Stimulated activated CD4-positive, alpha-beta T cell treated with anti-CD3 and anti-CD28 coated beads, Interleukin-2, amount 100 ng/mL, for 48 hours (primary cell): Measurements from ENCODE around the gene POLR3E.

Experiments used
- DNase-seq, 2 donors: peaks; one replicate each; pipeline ENCODE4 v3.0.0-alpha.2; 2020

The POLR3E gene

GRCh38 chr16:22297114-22297870 lies at the start of gene POLR3E:
Gene POLR3E, plus strand, starts transcription at chr16:22297409. Its CDS starts 5,560 bp downstream, at chr16:22302969.
- peak; percentile 100 for DNase-seq

GRCh38 chr16:22250522-22250921 lies 46.7 kb upstream of the POLR3E start:
- DNase-seq: no peak

- no peak for DNase-seq
Measured at GRCh38 chr16:22252317-22252716, 44.9 kb upstream of the POLR3E start.

- DNase-seq: no peak
Measured at GRCh38 chr16:22253272-22253671, 43.9 kb upstream of the POLR3E start.

GRCh38 chr16:22255335-22255734 lies 41.9 kb upstream of the POLR3E start:
- DNase-seq: no peak

GRCh38 chr16:22257440-22257839 lies 39.8 kb upstream of the POLR3E start:
- DNase-seq: no peak

GRCh38 chr16:22260490-22260889 lies 36.7 kb upstream of the POLR3E start:
- DNase-seq: no peak

- no peak for DNase-seq
Measured at GRCh38 chr16:22262460-22262859, 34.7 kb upstream of the POLR3E start.

- no peak for DNase-seq
Measured at GRCh38 chr16:22264786-22265185, 32.4 kb upstream of the POLR3E start.

GRCh38 chr16:22265351-22265750 lies 31.9 kb upstream of the POLR3E start:
- no peak for DNase-seq

- no peak for DNase-seq
Measured at GRCh38 chr16:22266546-22266945, 30.7 kb upstream of the POLR3E start.

GRCh38 chr16:22267764-22268163 lies 29.4 kb upstream of the POLR3E start:
- DNase-seq: no peak

GRCh38 chr16:22270525-22270924 lies 26.7 kb upstream of the POLR3E start:
- no peak for DNase-seq

- DNase-seq: no peak
Measured at GRCh38 chr16:22272870-22273650, 24.1 kb upstream of the POLR3E start.

- no peak for DNase-seq
Measured at GRCh38 chr16:22274916-22275315, 22.3 kb upstream of the POLR3E start.

GRCh38 chr16:22278441-22279230 lies 18.6 kb upstream of the POLR3E start:
- DNase-seq: no peak

- no peak for DNase-seq
Measured at GRCh38 chr16:22282254-22282892, 14.8 kb upstream of the POLR3E start.

GRCh38 chr16:22284637-22285036 lies 12.6 kb upstream of the POLR3E start:
- DNase-seq: no peak

GRCh38 chr16:22285080-22285479 lies 12.1 kb upstream of the POLR3E start:
- no peak for DNase-seq

- no peak for DNase-seq
Measured at GRCh38 chr16:22291020-22291419, 6.2 kb upstream of the POLR3E start.

GRCh38 chr16:22291860-22292318 lies 5.3 kb upstream of the POLR3E start:
- no peak for DNase-seq

GRCh38 chr16:22292320-22292719 lies 4.9 kb upstream of the POLR3E start:
- DNase-seq: no peak
